MM.1S (cell line): ENCODE measurements around the gene BCAP29.

Experiments
- DNase-seq: peaks from one replicate; pipeline ENCODE4 v3.0.0-alpha.2; 2015
- H2AFZ ChIP-seq: fragments of 300-600 bp; sonication (generic); 2 replicates; pipeline ENCODE4 v1.6.0; 2016; ENCODE audit warnings: antibody characterized with exemption, low read length
- H3F3A ChIP-seq: fragments of 300-600 bp; sonication (generic); 2 replicates; pipeline ENCODE4 v1.6.1; 2016; ENCODE audit warnings: mild to moderate bottlenecking, antibody characterized with exemption, low read length, moderate library complexity, mixed read lengths; ENCODE audit not compliant: insufficient read depth
- H3K27ac ChIP-seq: fragments of 300-600 bp; sonication (generic); 2 replicates; pipeline ENCODE4 v1.5.1; 2016; ENCODE audit warnings: mild to moderate bottlenecking, low read length
- H3K27me3 ChIP-seq: fragments of 300-600 bp; sonication (generic); replicated peaks from 2 replicates; pipeline ENCODE4 v1.6.0; 2016; ENCODE audit warnings: low read length; ENCODE audit not compliant: insufficient read depth
- H3K36me3 ChIP-seq: fragments of 300-600 bp; sonication (generic); replicated peaks from 2 replicates; pipeline ENCODE4 v1.6.1; 2016; ENCODE audit warnings: mild to moderate bottlenecking, low read length, mixed read lengths; ENCODE audit not compliant: insufficient read depth
- H3K4me1 ChIP-seq: fragments of 300-600 bp; sonication (generic); 2 replicates; pipeline ENCODE4 v1.6.1; 2016; ENCODE audit warnings: low read length, mixed read lengths
- H3K4me2 ChIP-seq: fragments of 300-600 bp; sonication (generic); 2 replicates; pipeline ENCODE4 v1.6.0; 2016; ENCODE audit warnings: low read depth, low read length
- H3K4me3 ChIP-seq: fragments of 300-600 bp; sonication (generic); 2 replicates; pipeline ENCODE4 v1.5.1; 2016; ENCODE audit warnings: low read length, mixed read lengths
- H3K79me2 ChIP-seq: fragments of 300-600 bp; sonication (generic); 2 replicates; pipeline ENCODE4 v1.6.1; 2016; ENCODE audit warnings: mixed run types, low read length, mixed read lengths
- H3K9ac ChIP-seq: fragments of 300-600 bp; sonication (generic); 2 replicates; pipeline ENCODE4 v1.6.1; 2016; ENCODE audit warnings: low read length, mixed read lengths
- H3K9me2 ChIP-seq: fragments of 300-600 bp; sonication (generic); replicated peaks from 2 replicates; pipeline ENCODE4 v1.6.1; 2016; ENCODE audit warnings: mild to moderate bottlenecking, low read length, mixed read lengths; ENCODE audit not compliant: insufficient read depth
- H3K9me3 ChIP-seq: fragments of 300-600 bp; sonication (generic); replicated peaks from 2 replicates; pipeline ENCODE4 v1.6.1; 2016; ENCODE audit warnings: mild to moderate bottlenecking, low read length, mixed read lengths; ENCODE audit not compliant: insufficient read depth
- H4K20me1 ChIP-seq: fragments of 300-600 bp; sonication (generic); 2 replicates; pipeline ENCODE4 v1.6.1; 2016; ENCODE audit warnings: mild to moderate bottlenecking, low read length, moderate library complexity, mixed read lengths; ENCODE audit not compliant: insufficient read depth
- CTCF ChIP-seq: fragments of 300-600 bp; sonication (generic); IDR thresholded peaks from 2 replicates; pipeline ENCODE4 v1.5.1; 2016; ENCODE audit warnings: antibody characterized with exemption, low read length, mixed read lengths
- EZH2 ChIP-seq: fragments of 300-600 bp; sonication (generic); optimal IDR thresholded peaks from 2 replicates; pipeline ENCODE3; 2017; ENCODE audit warnings: low read depth, mild to moderate bottlenecking, antibody characterized with exemption, low read length, mixed read lengths
- EZH2phosphoT487 ChIP-seq: fragments of 300-600 bp; sonication (generic); IDR thresholded peaks from 2 replicates; pipeline ENCODE4 v1.6.1; 2018; ENCODE audit warnings: antibody characterized with exemption, low read length

BCAP29 gene

DNA sequence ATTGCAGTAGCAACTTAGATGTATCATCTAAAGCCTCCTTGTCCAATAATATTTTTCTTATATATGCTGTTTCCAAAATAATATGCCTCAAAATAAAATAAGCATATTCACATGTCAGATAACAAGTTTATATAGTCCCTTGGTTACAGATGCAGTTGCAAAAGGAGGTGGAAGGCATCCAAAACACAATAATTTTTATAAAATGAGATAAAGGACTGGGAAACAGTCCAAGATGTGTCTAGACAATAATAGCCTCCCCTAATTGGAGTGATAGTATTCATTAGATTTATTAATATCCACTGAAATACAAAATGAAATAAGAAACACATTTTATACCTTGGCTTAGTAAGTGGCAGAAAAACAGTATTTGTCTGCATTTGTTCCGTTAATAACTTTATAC lies 30.3 kb downstream of the BCAP29 start:
- Histone ChIP-seq H3K79me2 (no peaks in the 10 kb centered on the region), H3K36me3 (no peaks in the 10 kb centered on the region), H3K4me1 (no peaks in the 10 kb centered on the region), H3K27ac (no peak overlapping the region), H3F3A (no peaks in the 10 kb centered on the region), H3K9me2 (no peaks in the 10 kb centered on the region), H3K27me3 (no peaks in the 10 kb centered on the region), H2AFZ (no peak overlapping the region), H4K20me1 (no peaks in the 10 kb centered on the region), H3K4me3 (no peak overlapping the region), H3K9me3 (no peaks in the 10 kb centered on the region), H3K9ac (no peak overlapping the region), H3K4me2 (no peak overlapping the region)
- TF ChIP-seq EZH2phosphoT487 = no peak
- no peak for TF ChIP-seq CTCF
- TF ChIP-seq EZH2 = no peak
- no peak for DNase-seq

DNA sequence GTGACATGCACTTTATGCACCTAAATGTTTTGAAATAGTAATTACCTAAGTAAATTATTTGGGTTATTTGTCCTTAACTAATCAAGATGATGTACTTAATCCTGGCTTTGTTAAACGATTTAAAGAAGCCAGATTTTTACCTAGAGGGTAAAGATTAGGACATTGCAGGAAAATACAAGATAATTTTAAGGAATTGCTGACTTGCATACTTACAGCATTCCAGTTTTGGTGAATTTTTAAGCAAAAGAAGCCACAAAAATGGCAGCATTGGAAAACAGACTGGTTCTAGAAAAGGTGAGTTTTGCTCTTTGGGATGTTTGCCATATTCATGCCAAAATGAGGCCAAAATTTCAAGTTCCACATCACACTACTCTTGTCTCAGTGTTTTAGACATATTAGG lies 33.4 kb downstream of the BCAP29 start:
- Histone ChIP-seq H3K36me3 (no peaks in the 10 kb centered on the region), H3K9me3 (no peaks in the 10 kb centered on the region), H3K9ac (no peak overlapping the region), H3F3A (no peaks in the 10 kb centered on the region), H3K4me1 (no peaks in the 10 kb centered on the region), H3K9me2 (no peaks in the 10 kb centered on the region), H3K27me3 (no peaks in the 10 kb centered on the region), H2AFZ (no peak overlapping the region), H3K27ac (no peak overlapping the region), H4K20me1 (no peaks in the 10 kb centered on the region), H3K79me2 (no peaks in the 10 kb centered on the region), H3K4me3 (no peak overlapping the region), H3K4me2 (no peak overlapping the region)
- no peak for TF ChIP-seq CTCF
- DNase-seq = no peak

- Histone ChIP-seq H2AFZ (no peak overlapping the region), H3K36me3 (no peaks in the 10 kb centered on the region), H3K4me2 (no peak overlapping the region), H3F3A (no peaks in the 10 kb centered on the region), H3K9me2 (no peaks in the 10 kb centered on the region), H3K79me2 (no peaks in the 10 kb centered on the region), H3K9ac (no peak overlapping the region), H3K4me1 (no peaks in the 10 kb centered on the region), H4K20me1 (no peaks in the 10 kb centered on the region), H3K27ac (no peak overlapping the region), H3K27me3 (no peaks in the 10 kb centered on the region), H3K9me3 (no peaks in the 10 kb centered on the region), H3K4me3 (no peak overlapping the region)
- TF ChIP-seq EZH2phosphoT487 (no peak), EZH2 (no peak), CTCF (no peak)
- no peak for DNase-seq
Observed at GRCh38 chr7:107613948-107614347, 33.9 kb downstream of the BCAP29 start.

DNA sequence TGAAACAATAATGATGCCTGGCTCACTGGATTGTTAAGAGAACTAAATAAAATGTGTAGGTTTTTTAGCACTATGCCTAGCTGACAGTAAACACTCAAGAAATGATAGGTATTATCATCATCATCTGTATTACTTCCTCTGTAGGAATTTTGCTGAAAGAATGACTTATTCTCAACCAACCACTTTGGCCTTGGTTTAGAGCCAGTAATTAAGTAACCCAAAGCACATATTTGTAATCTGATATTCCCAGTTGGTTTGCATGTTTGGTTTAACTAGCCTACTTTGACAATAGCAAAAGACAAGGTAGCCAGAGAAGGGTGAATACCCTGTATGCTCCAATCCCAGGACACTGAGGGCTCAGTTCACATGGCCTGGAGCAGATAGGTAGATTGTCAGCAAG lies 34.4 kb downstream of the BCAP29 start:
- Histone ChIP-seq H3K36me3 (no peaks in the 10 kb centered on the region), H3K27me3 (no peaks in the 10 kb centered on the region), H3K4me1 (no peaks in the 10 kb centered on the region), H3K79me2 (no peaks in the 10 kb centered on the region), H3K4me3 (no peak overlapping the region), H4K20me1 (no peaks in the 10 kb centered on the region), H3K9me2 (no peaks in the 10 kb centered on the region), H3K9me3 (no peaks in the 10 kb centered on the region), H2AFZ (no peak overlapping the region), H3K27ac (no peak overlapping the region), H3K9ac (no peak overlapping the region), H3F3A (no peaks in the 10 kb centered on the region), H3K4me2 (no peak overlapping the region)
- DNase-seq = no peak
- TF ChIP-seq EZH2phosphoT487 = no peak
- no peak for TF ChIP-seq CTCF
- TF ChIP-seq EZH2 = no peak
